D721Med (cell line): ENCODE data around the gene GPR65.

Experiments
- DNase-seq: peaks from one replicate; pipeline ENCODE4 v3.0.0; 2011; ENCODE audit warnings: low spot score; ENCODE audit not compliant: insufficient read length
- FAIRE-seq: peaks from 2 replicates; lab custom pipeline; 2011; peaks lifted over from hg19 to GRCh38; lab: Jason Lieb, UNC
- CTCF ChIP-seq: IDR thresholded peaks from 2 replicates; pipeline ENCODE4 v1.5.1; 2012; ENCODE audit warnings: mild to moderate bottlenecking, control low read depth; ENCODE audit not compliant: insufficient read depth; ENCODE audit errors: missing control alignments

GPR65 gene

GRCh38 chr14:88036422-88036821 is 31.5 kb downstream of the GPR65 start:
- TF ChIP-seq CTCF, result no peak
- DNase-seq, result no peak
- FAIRE-seq, result no peak

GRCh38 chr14:88037325-88037724 is 32.4 kb downstream of the GPR65 start:
- FAIRE-seq (no peak), DNase-seq (no peak)
- TF ChIP-seq CTCF, result no peak

DNA sequence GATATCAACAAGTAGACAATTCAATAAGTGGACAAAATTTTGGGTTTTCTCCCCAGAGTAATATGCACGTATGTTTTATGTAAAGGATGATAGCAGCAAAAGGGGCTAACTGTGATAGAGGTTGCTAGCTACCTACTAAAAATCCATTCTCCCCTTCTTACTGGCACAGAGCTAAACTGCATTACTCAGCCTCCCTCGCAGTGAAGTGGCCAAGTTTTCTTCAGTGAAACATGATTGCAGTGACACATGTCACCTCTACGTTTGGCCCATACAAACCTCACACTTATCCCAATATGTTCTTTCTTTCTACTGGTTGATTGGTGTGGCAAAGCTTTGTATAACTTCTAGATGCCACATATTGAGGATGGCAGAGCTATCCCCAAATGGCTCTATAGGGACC is 34.3 kb downstream of the GPR65 start:
- TF ChIP-seq CTCF, result no peak
- no peak for FAIRE-seq
- DNase-seq, result no peak

DNA sequence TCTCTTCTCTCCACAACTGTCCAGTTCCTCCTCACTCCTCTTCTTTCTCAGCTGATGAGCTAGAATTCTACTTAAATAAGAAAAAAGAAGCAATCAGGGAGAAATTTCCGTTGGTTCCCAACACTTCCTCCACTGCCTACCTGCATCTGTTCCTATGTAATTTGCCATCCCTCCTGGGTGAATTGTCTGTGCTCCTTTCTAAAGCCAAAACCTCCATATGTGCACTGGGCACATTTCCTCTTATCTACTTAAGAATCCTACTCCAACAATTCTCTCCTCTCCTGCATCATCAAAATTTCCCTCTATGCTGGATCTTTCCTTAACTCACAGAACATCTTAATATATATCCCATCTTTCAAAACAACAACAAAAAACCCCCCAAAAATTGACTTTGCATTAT is 35.2 kb downstream of the GPR65 start:
- DNase-seq (no peak), FAIRE-seq (no peak)
- TF ChIP-seq CTCF, result no peak

- TF ChIP-seq CTCF, result no peak
- DNase-seq (no peak), FAIRE-seq (no peak)
These were observed 38.9 kb downstream of the GPR65 start for GRCh38 chr14:88043529-88044443.

GRCh38 chr14:88044444-88044758 is 39.5 kb downstream of the GPR65 start:
- DNase-seq (no peak), FAIRE-seq (no peak)
- TF ChIP-seq CTCF, result no peak

DNA sequence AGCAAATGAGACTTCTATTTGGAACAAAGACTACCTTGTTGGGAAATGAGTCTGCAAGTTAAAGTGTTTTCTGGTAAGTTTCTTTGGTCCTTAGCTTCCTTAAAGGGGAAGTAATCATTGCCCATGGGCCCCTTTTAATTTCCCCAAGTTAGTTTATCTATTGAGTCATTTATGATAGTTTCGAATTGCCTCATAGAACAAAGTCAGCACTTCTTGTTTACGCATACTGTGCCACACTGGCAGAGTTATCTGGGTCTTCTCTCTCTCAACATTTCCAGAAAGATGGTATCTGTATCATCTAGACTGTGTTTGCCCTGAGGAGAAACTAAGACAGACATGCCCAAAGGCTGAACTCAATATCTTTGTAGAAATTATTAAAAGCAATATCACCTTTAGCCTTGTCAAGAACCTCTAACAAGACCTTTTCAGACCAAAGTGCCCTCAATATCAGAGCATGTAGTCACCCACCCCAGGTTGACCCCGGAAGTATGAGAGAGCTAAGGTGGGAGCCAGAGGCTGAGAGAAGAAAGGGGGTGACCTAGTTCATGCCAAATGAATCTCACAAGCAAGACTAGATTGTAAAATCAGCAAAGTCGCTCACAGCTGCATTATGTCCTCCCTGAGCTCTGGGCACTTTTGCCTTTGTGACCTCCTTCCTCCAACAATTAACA is 40.0 kb downstream of the GPR65 start:
- TF ChIP-seq CTCF, result no peak
- DNase-seq (no peak), FAIRE-seq (no peak)
